ENCODE data around the gene ATAD3C. TPM values are rescaled to one million over a fixed set of nuclear protein-coding genes. Genes with fewer than 3 reads are reported as not detected.
"Not testable (repeated sequence)": the region's sequence is repeated elsewhere in the genome, so short reads cannot be mapped to it uniquely, and the experiment has no call there.

ATAD3C gene
- total RNA-seq, 2 donors from 2014 or later, result 0.55 TPM

DNA sequence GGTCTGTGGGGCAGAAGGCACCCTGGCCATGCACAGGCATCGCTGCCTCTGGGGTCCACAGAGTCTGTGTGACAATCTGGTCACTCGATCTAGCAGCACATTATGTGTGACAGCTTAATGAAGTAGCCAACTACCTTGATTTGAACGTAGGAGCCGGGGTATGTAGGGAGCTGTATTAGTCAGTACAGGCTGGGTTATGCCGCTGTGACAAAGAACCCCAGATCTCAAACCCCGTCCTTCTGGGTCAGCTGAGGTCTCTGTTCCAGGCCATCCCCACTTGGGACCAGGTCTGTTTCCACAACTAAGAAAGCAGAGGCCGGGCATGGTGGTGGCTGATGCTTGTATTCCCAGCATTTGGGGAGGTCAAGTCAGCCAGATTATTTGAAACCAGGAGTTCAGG lies 13.8 kb downstream of the ATAD3C start:
- H3K9ac ChIP-seq (ENCODE audit: extremely low read depth, low read length, poor library complexity, severe bottlenecking), result no peak overlapping the region
- no peak for DNase-seq
- no peaks in the 10 kb centered on the region for H3K36me3 ChIP-seq (ENCODE audit: control insufficient read depth, insufficient read depth, low read length)
- TF ChIP-seq, protein P1, sequence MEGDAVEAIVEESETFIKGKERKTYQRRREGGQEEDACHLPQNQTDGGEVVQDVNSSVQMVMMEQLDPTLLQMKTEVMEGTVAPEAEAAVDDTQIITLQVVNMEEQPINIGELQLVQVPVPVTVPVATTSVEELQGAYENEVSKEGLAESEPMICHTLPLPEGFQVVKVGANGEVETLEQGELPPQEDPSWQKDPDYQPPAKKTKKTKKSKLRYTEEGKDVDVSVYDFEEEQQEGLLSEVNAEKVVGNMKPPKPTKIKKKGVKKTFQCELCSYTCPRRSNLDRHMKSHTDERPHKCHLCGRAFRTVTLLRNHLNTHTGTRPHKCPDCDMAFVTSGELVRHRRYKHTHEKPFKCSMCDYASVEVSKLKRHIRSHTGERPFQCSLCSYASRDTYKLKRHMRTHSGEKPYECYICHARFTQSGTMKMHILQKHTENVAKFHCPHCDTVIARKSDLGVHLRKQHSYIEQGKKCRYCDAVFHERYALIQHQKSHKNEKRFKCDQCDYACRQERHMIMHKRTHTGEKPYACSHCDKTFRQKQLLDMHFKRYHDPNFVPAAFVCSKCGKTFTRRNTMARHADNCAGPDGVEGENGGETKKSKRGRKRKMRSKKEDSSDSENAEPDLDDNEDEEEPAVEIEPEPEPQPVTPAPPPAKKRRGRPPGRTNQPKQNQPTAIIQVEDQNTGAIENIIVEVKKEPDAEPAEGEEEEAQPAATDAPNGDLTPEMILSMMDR (conservative IDR thresholded peaks at IDR 0.05), result no peak
- no peaks in the 10 kb centered on the region for H3K9me3 Mint-ChIP-seq
- H3K36me3 Mint-ChIP-seq (ENCODE audit: low read depth), result no peaks in the 10 kb centered on the region
- H3K9me3 ChIP-seq (ENCODE audit: control insufficient read depth, low read length), result no peaks in the 10 kb centered on the region
- no peak overlapping the region for H3K27ac ChIP-seq (ENCODE audit: low read depth, low read length)
- H3K4me1 ChIP-seq (ENCODE audit: control insufficient read depth, insufficient read depth, low read length), result no peaks in the 10 kb centered on the region
- H3K4me1 Mint-ChIP-seq, result no peaks in the 10 kb centered on the region
- 93 to 100% methylated on average over 2 to 7 of the region's 7 CpGs for WGBS, 2 experiments (ENCODE audit: insufficient coverage in 1 of 2, insufficient read length in 1 of 2)
- H3K4me3 Mint-ChIP-seq, result no peak overlapping the region
- H3K27me3 ChIP-seq (ENCODE audit: control insufficient read depth, insufficient read depth, low read length, poor library complexity, severe bottlenecking), result no peaks in the 10 kb centered on the region
- no peak overlapping the region for H3K27ac Mint-ChIP-seq
- peaks cover 3% of the 10 kb centered on the region for H3K27me3 Mint-ChIP-seq (ENCODE audit: insufficient read depth)
- no peak overlapping the region for H3K4me3 ChIP-seq (ENCODE audit: low read length)

DNA sequence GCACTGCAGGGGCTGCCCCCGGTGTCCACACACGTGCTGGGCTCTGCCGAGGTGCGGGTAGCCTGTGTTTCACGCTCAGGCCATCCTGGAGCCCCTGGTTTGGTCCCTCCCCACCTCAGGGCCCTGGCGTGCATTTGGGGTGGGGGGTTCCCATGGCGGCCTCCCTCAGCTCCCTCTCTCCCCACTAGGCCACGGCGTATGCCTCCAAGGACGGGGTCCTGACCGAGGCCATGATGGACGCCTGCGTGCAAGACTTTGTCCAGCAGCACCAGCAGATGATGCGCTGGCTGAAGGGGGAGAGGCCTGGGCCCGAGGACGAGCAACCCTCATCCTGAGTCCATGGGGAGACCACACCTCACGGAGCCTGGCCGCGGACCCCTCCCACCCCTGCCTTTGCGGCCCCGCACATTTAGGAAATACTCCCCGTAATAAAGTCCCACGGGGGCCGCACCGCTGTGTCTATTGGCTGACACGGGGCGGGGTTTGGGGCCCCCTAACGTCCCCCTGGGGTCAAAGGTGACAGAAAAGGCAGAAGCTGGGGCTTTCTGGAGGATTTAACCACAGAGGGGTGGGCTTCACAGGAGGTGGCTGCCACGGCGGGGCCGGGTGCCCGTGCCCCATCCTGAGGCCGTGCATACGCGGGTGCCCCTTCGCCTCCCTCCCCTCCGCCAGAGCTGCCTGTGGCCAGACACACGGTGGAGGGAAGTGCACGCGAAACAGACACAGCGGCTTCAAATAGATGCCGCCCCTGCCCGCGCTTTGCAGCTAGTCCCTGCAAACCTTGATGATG lies 18.9 kb downstream of the ATAD3C start:
- WGBS, 2 experiments (ENCODE audit: insufficient coverage in 1 of 2, insufficient read length in 1 of 2), result 94% methylated on average over 11 to 30 of the region's 44 CpGs
- H3K4me1 Mint-ChIP-seq; H3K27me3 Mint-ChIP-seq (ENCODE audit: insufficient read depth); H3K27ac Mint-ChIP-seq; H3K27ac ChIP-seq (ENCODE audit: low read depth, low read length); H3K9me3 Mint-ChIP-seq; H3K4me3 Mint-ChIP-seq; H3K36me3 ChIP-seq (ENCODE audit: control insufficient read depth, insufficient read depth, low read length); H3K9ac ChIP-seq (ENCODE audit: extremely low read depth, low read length, poor library complexity, severe bottlenecking); H3K27me3 ChIP-seq (ENCODE audit: control insufficient read depth, insufficient read depth, low read length, poor library complexity, severe bottlenecking); H3K9me3 ChIP-seq (ENCODE audit: control insufficient read depth, low read length); H3K4me1 ChIP-seq (ENCODE audit: control insufficient read depth, insufficient read depth, low read length); H3K4me3 ChIP-seq (ENCODE audit: low read length); H3K36me3 Mint-ChIP-seq (ENCODE audit: low read depth); DNase-seq: not testable (repeated sequence)

DNA sequence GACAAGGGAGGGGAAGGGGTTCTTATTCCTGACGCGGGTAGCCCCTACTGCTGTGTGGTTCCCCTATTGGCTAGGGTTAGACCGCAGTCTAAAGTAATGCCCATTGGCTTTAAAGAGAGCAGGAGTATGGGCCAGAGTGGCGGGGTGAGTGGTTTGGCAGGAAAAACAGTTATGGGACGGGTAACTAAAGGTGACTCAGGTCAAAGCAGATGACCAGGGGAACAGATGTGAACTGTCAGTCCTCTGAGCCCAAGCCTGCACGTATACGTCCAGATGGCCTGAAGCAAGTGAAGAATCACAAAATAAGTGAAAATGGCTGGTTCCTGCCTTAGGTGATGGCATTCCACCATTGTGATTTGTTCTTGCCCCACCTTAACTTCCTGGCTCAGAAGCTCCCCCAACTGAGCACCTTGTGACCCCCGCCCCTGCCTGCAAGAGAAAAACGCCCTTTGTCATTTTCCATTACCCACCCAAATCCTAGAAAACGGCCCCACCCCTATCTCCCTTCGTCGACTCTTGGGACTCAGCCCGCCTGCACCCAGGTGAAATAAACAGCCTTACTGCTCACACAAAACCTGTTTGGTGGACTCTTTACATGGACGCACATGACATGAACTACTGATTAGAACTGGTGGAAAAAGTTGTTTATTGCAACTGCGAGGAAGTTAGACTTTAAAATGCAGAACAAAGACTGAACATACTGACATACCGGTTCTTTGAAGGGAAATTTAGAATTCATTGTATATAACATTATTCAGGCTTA lies 21.3 kb downstream of the ATAD3C start:
- Histone ChIP-seq H3K4me3 (ENCODE audit: low read length) (peak overlapping the region; percentile 100), H3K36me3 (ENCODE audit: control insufficient read depth, insufficient read depth, low read length) (peaks cover 6% of the 10 kb centered on the region), H3K9me3 (ENCODE audit: control insufficient read depth, low read length) (no peaks in the 10 kb centered on the region), H3K27me3 (ENCODE audit: control insufficient read depth, insufficient read depth, low read length, poor library complexity, severe bottlenecking) (no peaks in the 10 kb centered on the region), H3K27ac (ENCODE audit: low read depth, low read length) (peak overlapping the region; percentile 29), H3K4me1 (ENCODE audit: control insufficient read depth, insufficient read depth, low read length) (no peaks in the 10 kb centered on the region), H3K9ac (ENCODE audit: extremely low read depth, low read length, poor library complexity, severe bottlenecking) (peak overlapping the region; percentile 72)
- Mint-ChIP-seq H3K4me3 (peak overlapping the region; percentile 77), H3K36me3 (ENCODE audit: low read depth) (no peaks in the 10 kb centered on the region), H3K4me1 (peaks cover 8% of the 10 kb centered on the region), H3K27me3 (ENCODE audit: insufficient read depth) (peaks cover 1% of the 10 kb centered on the region), H3K27ac (peak overlapping the region; percentile 92), H3K9me3 (no peaks in the 10 kb centered on the region)
- WGBS, 2 experiments (ENCODE audit: insufficient coverage in 1 of 2, insufficient read length in 1 of 2), result 24 to 51% methylated on average over 6 to 16 of the region's 16 CpGs
- TF ChIP-seq, protein P1 (conservative IDR thresholded peaks at IDR 0.05), result no peak
- DNase-seq, result peak; percentile 59

Measured in endodermal cell (in vitro differentiated cells).